IMR-90 (cell line): ENCODE results near the gene DNM1. TPM values are rescaled to one million over a fixed set of nuclear protein-coding genes. Genes with fewer than 3 reads are reported as not detected.

Experiments used
- ATAC-seq: fragments of 200-7000 bp; cut with Tn5 transposase; 2 replicates; pipeline ENCODE4 v1.9.1; 2020; ENCODE audit warnings: low read depth, mild to moderate bottlenecking, moderate library complexity
- BruUV-seq: library from RNA; stranded (reverse); fragments of 400-500 nt; replicated peaks from 2 replicates; lab custom pipeline; 2021; lab: Mats Ljungman, UMichigan
- CTCF ChIA-PET: fragments of 300-600 bp; formaldehyde crosslinking; extraction: SDS; loops from one replicate; lab custom pipeline; 2021; ENCODE audit warnings: antibody characterized with exemption; lab: Yijun Ruan, JAX
- POLR2A ChIA-PET: fragments of 300-600 bp; sonication (Branson Sonifier 250); formaldehyde crosslinking; loops from one replicate; lab custom pipeline; 2022; ENCODE audit warnings: antibody characterized with exemption; ENCODE audit not compliant: unreplicated experiment; lab: Charles Lee
- DNase-seq: peaks from one replicate; pipeline ENCODE4 v3.0.0; 2013
- H2AFZ ChIP-seq: replicated peaks from 2 replicates; pipeline ENCODE3; 2013; ENCODE audit warnings: low read length, mild to moderate bottlenecking; ENCODE audit not compliant: poor library complexity
- H2AK5ac ChIP-seq: 2 replicates; pipeline ENCODE4 v1.6.1; 2013; ENCODE audit warnings: low read depth, low read length, inconsistent platforms
- H2AK9ac ChIP-seq: replicated peaks from 2 replicates; pipeline ENCODE3; 2013; ENCODE audit warnings: mild to moderate bottlenecking, low read depth, low read length, moderate library complexity; ENCODE audit not compliant: poor library complexity
- H2BK120ac ChIP-seq: 2 replicates; pipeline ENCODE4 v1.6.1; 2013; ENCODE audit warnings: low read depth, low read length, inconsistent platforms
- H2BK15ac ChIP-seq: 3 replicates; pipeline ENCODE4 v1.6.1; 2013; ENCODE audit warnings: low read depth, low read length, inconsistent platforms
- H2BK20ac ChIP-seq: 2 replicates; pipeline ENCODE4 v1.6.1; 2013; ENCODE audit warnings: low read depth, mild to moderate bottlenecking, inconsistent platforms, low read length, moderate library complexity
- H2BK5ac ChIP-seq: 2 replicates; pipeline ENCODE4 v1.6.1; 2013; ENCODE audit warnings: mild to moderate bottlenecking, low read depth, low read length, inconsistent platforms; ENCODE audit not compliant: poor library complexity, severe bottlenecking
- H3K14ac ChIP-seq: replicated peaks from 2 replicates; pipeline ENCODE4 v1.6.1; 2013; ENCODE audit warnings: low read depth, low read length, inconsistent platforms
- H3K18ac ChIP-seq: 2 replicates; pipeline ENCODE4 v1.6.1; 2013; ENCODE audit warnings: low read depth, low read length, control low read depth
- H3K23ac ChIP-seq: 2 replicates; pipeline ENCODE4 v1.6.1; 2013; ENCODE audit warnings: low read depth, low read length, inconsistent platforms
- H3K27ac ChIP-seq: 2 replicates; pipeline ENCODE4 v1.5.1; 2013; ENCODE audit warnings: mild to moderate bottlenecking, control low read depth, low read length; ENCODE audit not compliant: insufficient read depth
- H3K27me3 ChIP-seq: 2 replicates; pipeline ENCODE4 v1.6.1; 2013; ENCODE audit warnings: low read length; ENCODE audit not compliant: control insufficient read depth, insufficient read depth
- H3K36me3 ChIP-seq: 2 replicates; pipeline ENCODE4 v1.6.1; 2013; ENCODE audit warnings: low read length, mixed read lengths; ENCODE audit not compliant: control insufficient read depth, insufficient read depth
- H3K4ac ChIP-seq: 2 replicates; pipeline ENCODE4 v1.6.1; 2013; ENCODE audit warnings: low read depth, low read length, inconsistent platforms
- H3K4me1 ChIP-seq: 2 replicates; pipeline ENCODE4 v1.6.1; 2013; ENCODE audit warnings: low read length, mixed read lengths; ENCODE audit not compliant: control insufficient read depth, insufficient read depth
- H3K4me2 ChIP-seq: 2 replicates; pipeline ENCODE4 v1.6.1; 2013; ENCODE audit warnings: low read depth, mild to moderate bottlenecking, control low read depth, low read length, moderate library complexity
- H3K4me3 ChIP-seq: 2 replicates; pipeline ENCODE4 v1.5.1; 2013; ENCODE audit warnings: low read depth, mild to moderate bottlenecking, control low read depth, low read length, moderate library complexity; ENCODE audit not compliant: insufficient read depth
- H3K56ac ChIP-seq: 2 replicates; pipeline ENCODE4 v1.6.1; 2013; ENCODE audit warnings: low read length, inconsistent platforms; ENCODE audit not compliant: insufficient read depth; ENCODE audit errors: extremely low read depth
- H3K79me1 ChIP-seq, 2 experiments: 2 replicates each; pipeline ENCODE4 v1.6.1; 2013; ENCODE audit warnings: low read length in 2 of 2, inconsistent platforms in 1 of 2, low read depth in 1 of 2
- H3K9ac ChIP-seq: 2 replicates; pipeline ENCODE4 v1.6.1; 2013; ENCODE audit warnings: low read depth, low read length, control low read depth
- H3K9me1 ChIP-seq: 2 replicates; pipeline ENCODE4 v1.6.1; 2013; ENCODE audit warnings: low read length, inconsistent platforms; ENCODE audit not compliant: insufficient read depth
- H3K9me3 ChIP-seq: 2 replicates; pipeline ENCODE4 v1.6.1; 2013; ENCODE audit warnings: low read length; ENCODE audit not compliant: control insufficient read depth, insufficient read depth
- H4K20me1 ChIP-seq: 2 replicates; pipeline ENCODE4 v1.6.1; 2013; ENCODE audit warnings: low read length, inconsistent platforms; ENCODE audit not compliant: insufficient read depth
- H4K5ac ChIP-seq: 2 replicates; pipeline ENCODE4 v1.6.1; 2013; ENCODE audit warnings: mild to moderate bottlenecking, low read depth, low read length, control low read depth
- H4K8ac ChIP-seq, 2 experiments: 2 replicates each; pipeline ENCODE4 v1.6.1; 2013; ENCODE audit warnings: low read depth in 2 of 2, low read length in 2 of 2, control low read depth in 1 of 2, inconsistent platforms in 1 of 2
- H4K91ac ChIP-seq: 2 replicates; pipeline ENCODE4 v1.6.1; 2013; ENCODE audit warnings: low read depth, low read length, inconsistent platforms; ENCODE audit not compliant: insufficient read depth
- CEBPB ChIP-seq: IDR thresholded peaks from 2 replicates; pipeline ENCODE4 v1.6.1; 2012; ENCODE audit warnings: low read depth, low read length, improper control_type of control experiment
- CTCF ChIP-seq: conservative IDR thresholded peaks from 2 replicates; pipeline ENCODE4 v1.5.1; 2012; ENCODE audit warnings: mild to moderate bottlenecking, low read depth, low read length, improper control_type of control experiment
- ELK1 ChIP-seq: fragments of 150-350 bp; IDR thresholded peaks from 2 replicates; pipeline ENCODE4 v1.6.1; 2016; ENCODE audit warnings: low read depth, mild to moderate bottlenecking, low read length, moderate library complexity, borderline replicate concordance
- FOS ChIP-seq: fragments of 150-350 bp; IDR thresholded peaks from 2 replicates; pipeline ENCODE4 v1.6.1; 2016; ENCODE audit warnings: low read depth, low read length
- MAZ ChIP-seq: IDR thresholded peaks from 2 replicates; pipeline ENCODE4 v1.6.1; 2012; ENCODE audit warnings: low read depth, mild to moderate bottlenecking, low read length, improper control_type of control experiment, moderate library complexity, borderline replicate concordance
- MXI1 ChIP-seq: IDR thresholded peaks from 2 replicates; pipeline ENCODE4 v1.6.1; 2012; ENCODE audit warnings: low read depth, mild to moderate bottlenecking, low read length, moderate library complexity, borderline replicate concordance
- RAD21 ChIP-seq: IDR thresholded peaks from 2 replicates; pipeline ENCODE4 v1.6.1; 2012; ENCODE audit warnings: low read length, improper control_type of control experiment
- RCOR1 ChIP-seq: IDR thresholded peaks from 2 replicates; pipeline ENCODE4 v1.6.1; 2012; ENCODE audit warnings: mild to moderate bottlenecking, low read length, improper control_type of control experiment; ENCODE audit not compliant: insufficient replicate concordance
- RFX5 ChIP-seq: IDR thresholded peaks from 2 replicates; pipeline ENCODE4 v1.8.0; 2012; ENCODE audit warnings: low read depth, mild to moderate bottlenecking, low read length, moderate library complexity
- USF2 ChIP-seq: fragments of 150-350 bp; IDR thresholded peaks from 2 replicates; pipeline ENCODE4 v1.6.1; 2017; ENCODE audit warnings: mild to moderate bottlenecking, antibody characterized with exemption, low read length, low read depth
- WGBS, 2 experiments: methylation state at CpG; one replicate each; pipeline versions ENCODE4 v1.1.5 to v1.1.7; 2013; ENCODE audit warnings: missing lambda C conversion rate in 2 of 2; ENCODE audit not compliant: insufficient read length in 1 of 2; ENCODE audit errors: extremely low coverage in 2 of 2; 5-methylcytosine and 5-hydroxymethylcytosine counted together
- dilution Hi-C: fragments of 300-500 bp; cut with HindIII; formaldehyde crosslinking; loops from one replicate; pipeline ENCODE4 v1.14.3; 2018; ENCODE audit warnings: low sequenced_read_pairs; ENCODE audit not compliant: unreplicated experiment
- in situ Hi-C: fragments of 300-500 bp; cut with MboI; formaldehyde crosslinking; loops from 3 replicates; pipeline ENCODE4 v1.14.3; 2019; ENCODE audit warnings: low sequenced_read_pairs, inconsistent platforms, mixed read lengths
- intact Hi-C: fragments of 100-400 bp; cut with micrococcal nuclease; formaldehyde crosslinking; loops from 2 replicates; pipeline ENCODE4 v1.10.0; 2022
- polyA plus RNA-seq, 3 experiments: library from polyadenylated mRNA; depleted of rRNA; stranded (reverse); fragments of >200 nt; gene quantifications; 2 replicates each; pipeline ENCODE4 v1.2.3, GENCODE V29; 2012; ENCODE audit warnings: low replicate concordance in 1 of 3
- total RNA-seq: library from RNA; depleted of rRNA; stranded (reverse); fragments of >200 nt; gene quantifications from 2 replicates; pipeline ENCODE4 v1.2.3, GENCODE V29; 2012

The DNM1 gene
- total and polyA plus RNA-seq, 2 of the 4 experiments (the other 2 are of a cell fraction), result 13.6 to 17.7 TPM

- no peak for TF ChIP-seq RFX5
These were observed 51.9 kb downstream of the DNM1 start (continued) for GRCh38 chr9:128254855-128255759.

- intact Hi-C loops, result no loop called here
- Histone ChIP-seq H3K27ac (no peak overlapping the region), H3K79me1 (peaks cover 5% of the 10 kb centered on the region in 2 experiments; a peak in 1 of 4 replicates), H3K4me1 (no peaks in the 10 kb centered on the region), H3K56ac (no peak overlapping the region), H3K23ac (no peak overlapping the region), H3K18ac (no peak overlapping the region), H3K36me3 (peaks cover 63% of the 10 kb centered on the region), H4K5ac (no peak overlapping the region), H2AFZ (no peak overlapping the region), H3K4ac (no peak overlapping the region), H3K9me1 (no peaks in the 10 kb centered on the region), H3K9ac (no peak overlapping the region), H3K4me3 (no peak overlapping the region), H4K20me1 (peaks cover 12% of the 10 kb centered on the region), H4K91ac (no peak overlapping the region), H2BK15ac (no peak overlapping the region), H3K14ac (no peak overlapping the region), H2AK9ac (no peak overlapping the region), H3K9me3 (no peaks in the 10 kb centered on the region), H2AK5ac (no peak overlapping the region), H4K8ac (no peak overlapping the region), H3K27me3 (no peaks in the 10 kb centered on the region), H2BK120ac (no peak overlapping the region), H2BK20ac (no peak overlapping the region), H3K4me2 (no peak overlapping the region), H2BK5ac (no peak overlapping the region)
- DNase-seq (no peak), ATAC-seq (no peak)
- dilution Hi-C loops, result no loop called here
- in situ Hi-C loops, result no loop called here
- WGBS, 2 experiments, result 85% methylated on average over 4 of the region's 23 CpGs; no CpG with 5 or more reads in 1 of the 2 experiments
- ChIA-PET POLR2A (no interaction called here), CTCF (no interaction called here)
- no TSS peak for BruUV-seq
- TF ChIP-seq FOS, result no peak
- TF ChIP-seq ELK1, result no peak
- no peak for TF ChIP-seq RAD21
- TF ChIP-seq CTCF, result no peak
- TF ChIP-seq MAZ, result no peak
- TF ChIP-seq CEBPB, result no peak
- TF ChIP-seq RFX5, result no peak
- no peak for TF ChIP-seq USF2
- TF ChIP-seq MXI1, result no peak
- TF ChIP-seq RCOR1, result no peak
These were observed 54.1 kb downstream of the DNM1 start for GRCh38 chr9:128257086-128257825.
